ENCODE measurements around the gene KLB. TPM values are rescaled to one million over a fixed set of nuclear protein-coding genes. Genes with fewer than 3 reads are reported as not detected.
"Not testable (repeated sequence)": the region's sequence is repeated elsewhere in the genome, so short reads cannot be mapped to it uniquely, and the experiment has no call there.

KLB gene
- total RNA-seq, 1 donor from 2014 or later: not detected

- Mint-ChIP-seq H3K27me3 (ENCODE audit: low read depth) (peaks cover 23% of the 10 kb centered on the region), H3K4me3 (no peak overlapping the region), H3K27ac (no peak overlapping the region), H3K4me1 (no peaks in the 10 kb centered on the region), H3K36me3 (no peaks in the 10 kb centered on the region), H3K9me3 (peaks cover 6% of the 10 kb centered on the region)
- TF ChIP-seq CTCF (IDR thresholded peaks at IDR 0.05; ENCODE audit: unreplicated experiment): no peak
- no peak for DNase-seq (ENCODE audit: low spot score in 2 of 2, unreplicated experiment in 2 of 2)
Observed at GRCh38 chr4:39384563-39384962, 22.2 kb upstream of the KLB start.

- Mint-ChIP-seq H3K4me1 (no peaks in the 10 kb centered on the region), H3K9me3 (peaks cover 5% of the 10 kb centered on the region), H3K27me3 (ENCODE audit: low read depth) (no peaks in the 10 kb centered on the region), H3K4me3 (no peak overlapping the region), H3K36me3 (no peaks in the 10 kb centered on the region), H3K27ac (no peak overlapping the region)
- DNase-seq (ENCODE audit: low spot score in 2 of 2, unreplicated experiment in 2 of 2): no peak
- TF ChIP-seq CTCF (IDR thresholded peaks at IDR 0.05; ENCODE audit: unreplicated experiment): no peak
Observed at GRCh38 chr4:39390603-39391002, 16.1 kb upstream of the KLB start.

GRCh38 chr4:39394706-39395105, 12.0 kb upstream of the KLB start:
- Mint-ChIP-seq H3K9me3 (peaks cover 5% of the 10 kb centered on the region), H3K4me1 (no peaks in the 10 kb centered on the region)

GRCh38 chr4:39401640-39402039, 5.1 kb upstream of the KLB start:
- not testable (repeated sequence) for H3K27ac Mint-ChIP-seq

More at GRCh38 chr4:39394706-39395105, 12.0 kb upstream of the KLB start:
- H3K4me3 Mint-ChIP-seq: no peak overlapping the region
- no peak for DNase-seq (ENCODE audit: low spot score in 2 of 2, unreplicated experiment in 2 of 2)
- TF ChIP-seq CTCF (IDR thresholded peaks at IDR 0.05; ENCODE audit: unreplicated experiment): no peak
- no peaks in the 10 kb centered on the region for H3K36me3 Mint-ChIP-seq
- no peak overlapping the region for H3K27ac Mint-ChIP-seq
- H3K27me3 Mint-ChIP-seq (ENCODE audit: low read depth): no peaks in the 10 kb centered on the region

GRCh38 chr4:39407584-39407885, 805 bp downstream of the KLB start:
- no peaks in the 10 kb centered on the region for H3K9me3 Mint-ChIP-seq
- H3K27me3 Mint-ChIP-seq (ENCODE audit: low read depth): no peaks in the 10 kb centered on the region

More at GRCh38 chr4:39401640-39402039, 5.1 kb upstream of the KLB start:
- not testable (repeated sequence) for H3K36me3 Mint-ChIP-seq; DNase-seq (ENCODE audit: low spot score in 2 of 2, unreplicated experiment in 2 of 2); H3K9me3 Mint-ChIP-seq; H3K4me3 Mint-ChIP-seq; H3K27me3 Mint-ChIP-seq (ENCODE audit: low read depth); H3K4me1 Mint-ChIP-seq

GRCh38 chr4:39410415-39410814, 3.7 kb downstream of the KLB start:
- H3K27me3 Mint-ChIP-seq (ENCODE audit: low read depth): no peaks in the 10 kb centered on the region
- H3K4me1 Mint-ChIP-seq: peaks cover 3% of the 10 kb centered on the region
- no peaks in the 10 kb centered on the region for H3K9me3 Mint-ChIP-seq
- DNase-seq (ENCODE audit: low spot score in 2 of 2, unreplicated experiment in 2 of 2): no peak
- H3K36me3 Mint-ChIP-seq: no peaks in the 10 kb centered on the region
- no peak overlapping the region for H3K27ac Mint-ChIP-seq
- no peak overlapping the region for H3K4me3 Mint-ChIP-seq
- no peak for TF ChIP-seq CTCF (IDR thresholded peaks at IDR 0.05; ENCODE audit: unreplicated experiment)

More at GRCh38 chr4:39407584-39407885, 805 bp downstream of the KLB start:
- Mint-ChIP-seq H3K36me3 (no peaks in the 10 kb centered on the region), H3K27ac (no peak overlapping the region), H3K4me3 (no peak overlapping the region), H3K4me1 (peaks cover 3% of the 10 kb centered on the region)
- no peak for DNase-seq (ENCODE audit: low spot score in 2 of 2, unreplicated experiment in 2 of 2)
- TF ChIP-seq CTCF (IDR thresholded peaks at IDR 0.05; ENCODE audit: unreplicated experiment): no peak

- not testable (repeated sequence) for DNase-seq (ENCODE audit: low spot score in 2 of 2, unreplicated experiment in 2 of 2); H3K27ac Mint-ChIP-seq; H3K9me3 Mint-ChIP-seq; H3K27me3 Mint-ChIP-seq (ENCODE audit: low read depth); H3K36me3 Mint-ChIP-seq; H3K4me3 Mint-ChIP-seq; H3K4me1 Mint-ChIP-seq
Observed at GRCh38 chr4:39411561-39411960, 4.8 kb downstream of the KLB start.

Data from mesothelial cell of epicardium (in vitro differentiated cells).